GM19025 (cell line): ENCODE results near the gene MFNG.

Source experiments
- ATAC-seq: cut with Tn5 transposase; IDR thresholded peaks from one replicate; pipeline ENCODE4 v1.9.1; 2021; ENCODE audit warnings: mild to moderate bottlenecking, low read depth, moderate library complexity; ENCODE audit not compliant: unreplicated experiment

MFNG gene

DNA sequence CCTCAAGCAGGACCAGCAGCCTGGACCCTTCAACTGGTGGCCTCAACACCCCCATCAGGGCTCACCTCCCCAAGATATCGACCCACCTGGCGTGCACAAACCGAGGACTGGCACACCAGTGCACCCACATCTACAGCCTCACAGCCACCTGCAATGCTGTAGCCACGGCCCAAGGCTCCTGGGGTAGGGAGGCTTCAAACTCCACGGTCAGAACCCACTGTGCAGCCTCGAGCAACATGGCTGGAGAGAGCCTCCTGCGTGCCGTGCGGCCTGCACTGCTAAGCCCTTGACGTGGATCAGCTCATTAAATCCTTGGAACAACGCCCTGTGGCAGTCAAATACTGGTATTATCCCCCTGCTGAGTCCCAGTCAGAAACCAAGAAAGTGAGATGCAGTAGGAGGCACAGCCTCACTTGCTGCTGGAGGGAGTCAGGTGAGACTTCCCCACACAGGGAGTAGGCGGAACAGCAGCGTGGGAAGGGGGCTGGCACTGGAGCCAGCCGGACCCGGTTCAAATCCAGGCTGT is 28.4 kb upstream of the MFNG start:
- no peak for ATAC-seq

- ATAC-seq: no peak
Measured at GRCh38 chr22:37511395-37512104, 25.4 kb upstream of the MFNG start.

DNA sequence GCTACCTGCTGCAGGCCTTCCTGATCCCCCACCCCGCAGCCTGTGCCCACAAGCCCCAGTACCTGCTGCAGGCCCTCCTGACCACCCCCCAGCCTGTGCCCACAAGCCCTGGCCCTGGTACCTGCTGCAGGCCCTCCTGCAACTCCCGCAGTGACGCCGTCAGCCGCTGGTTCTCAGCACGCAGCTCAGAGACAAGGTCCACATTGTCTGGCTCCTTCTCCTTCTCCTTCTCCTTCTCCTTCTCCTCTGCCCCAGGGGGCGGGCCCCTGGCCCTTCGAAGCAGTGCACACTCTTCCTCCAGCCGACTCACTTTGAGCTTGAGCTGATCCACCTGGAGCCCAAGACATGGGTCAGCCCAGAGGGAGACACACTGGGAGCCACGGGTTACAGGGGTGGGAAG is 23.9 kb upstream of the MFNG start:
- ATAC-seq: no peak

- ATAC-seq: no peak
Measured at GRCh38 chr22:37509059-37509860, 23.1 kb upstream of the MFNG start.

DNA sequence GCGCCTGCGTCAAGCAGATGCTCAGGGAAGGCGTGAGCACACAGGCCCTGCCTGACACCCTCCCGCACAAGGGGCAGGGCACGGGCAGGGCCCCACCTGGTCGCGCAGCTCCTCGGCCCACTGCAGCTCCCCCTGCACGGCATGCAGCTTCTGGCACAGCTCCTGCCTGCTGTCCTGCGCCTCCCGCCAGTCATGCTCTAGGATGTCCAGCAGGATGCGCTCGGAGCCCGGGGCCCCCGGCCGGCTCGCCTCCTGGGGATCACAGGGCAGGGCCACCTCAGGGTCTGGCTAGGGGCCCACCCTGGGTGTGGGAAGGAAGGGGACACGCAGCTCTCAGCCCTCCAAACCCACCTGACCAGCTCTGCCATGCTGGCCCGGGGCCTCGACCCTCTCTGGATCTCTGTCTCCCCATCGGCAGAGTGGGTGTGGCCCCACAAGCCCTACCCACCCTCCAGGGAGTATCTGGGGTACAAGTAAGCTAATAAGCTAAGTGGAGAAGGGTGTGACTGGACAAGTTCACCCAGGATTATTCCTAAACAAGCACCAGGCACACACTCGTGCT is 22.3 kb upstream of the MFNG start:
- no peak for ATAC-seq

DNA sequence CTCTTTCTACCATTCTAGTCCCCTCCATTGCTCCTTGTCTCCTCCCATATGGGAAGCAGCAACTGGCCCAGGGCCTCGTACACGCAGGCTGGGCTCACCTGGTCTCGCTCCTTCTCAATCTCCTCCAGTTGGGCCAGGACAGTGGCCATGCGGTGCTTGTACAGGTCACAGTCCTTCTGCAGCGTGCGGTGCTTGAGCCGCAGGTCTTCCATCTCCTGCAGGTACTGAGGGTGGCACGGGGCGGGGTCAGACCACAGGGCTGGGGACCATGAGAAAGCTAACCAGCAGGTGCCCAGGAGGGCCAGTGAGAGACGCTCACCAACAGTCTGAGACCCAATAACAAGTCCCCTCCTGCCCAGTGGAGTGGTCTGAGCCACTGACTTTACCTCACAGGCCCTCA is 21.5 kb upstream of the MFNG start:
- ATAC-seq: no peak

GRCh38 chr22:37505989-37506388 is 19.8 kb upstream of the MFNG start:
- ATAC-seq: no peak

- no peak for ATAC-seq
Measured at GRCh38 chr22:37505565-37505964, 19.4 kb upstream of the MFNG start.

DNA sequence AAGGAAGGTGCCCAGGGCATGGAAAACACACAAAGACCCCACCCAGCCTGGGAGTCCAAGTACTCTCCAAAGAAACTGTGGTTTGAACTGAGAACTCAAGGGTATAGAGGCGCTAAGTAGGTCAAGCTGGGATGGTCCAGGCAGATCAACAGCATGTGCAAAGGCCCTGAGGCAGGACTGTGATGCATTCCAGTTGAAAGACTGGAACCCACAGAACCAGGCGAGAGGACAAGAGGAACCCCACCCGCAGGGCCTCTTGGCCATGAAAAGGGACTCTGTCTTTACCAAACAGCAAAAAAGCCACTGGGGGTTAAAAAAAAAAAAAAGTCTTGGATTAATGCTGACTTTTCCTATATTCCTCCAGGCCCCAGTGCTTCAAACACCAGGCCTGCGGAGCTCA is 18.8 kb upstream of the MFNG start:
- ATAC-seq: no peak

GRCh38 chr22:37503850-37504249 is 17.7 kb upstream of the MFNG start:
- ATAC-seq: no peak

DNA sequence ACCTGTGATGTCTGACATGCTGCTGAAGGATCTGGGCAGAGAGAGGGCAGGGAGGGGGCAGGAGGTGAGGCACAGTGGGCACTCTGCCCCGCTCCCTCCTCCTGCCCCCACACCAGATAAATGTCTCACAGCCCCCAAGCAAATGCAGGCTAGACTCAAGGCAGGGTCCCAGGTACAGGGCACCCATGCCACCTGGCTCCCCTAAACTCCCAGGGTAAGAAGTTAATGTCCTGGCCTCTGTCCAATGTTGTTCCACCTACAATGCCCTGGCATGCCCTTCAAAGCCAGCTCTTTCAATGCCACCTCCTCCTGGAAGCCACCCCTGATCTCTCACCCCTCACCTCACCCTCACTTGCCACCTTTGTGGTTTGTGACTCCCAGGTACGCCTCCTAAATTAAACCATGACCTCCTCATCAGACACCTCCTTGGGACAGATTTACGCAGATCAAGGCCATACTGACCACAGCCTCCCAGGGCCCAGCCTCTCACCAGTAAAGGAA is 17.0 kb upstream of the MFNG start:
- ATAC-seq: no peak

GRCh38 chr22:37502342-37503182 is 16.4 kb upstream of the MFNG start:
- ATAC-seq: no peak

- ATAC-seq: no peak
Measured at GRCh38 chr22:37501610-37502341, 15.6 kb upstream of the MFNG start.

GRCh38 chr22:37500745-37501609 is 14.8 kb upstream of the MFNG start:
- no peak for ATAC-seq

GRCh38 chr22:37499789-37500540 is 13.8 kb upstream of the MFNG start:
- ATAC-seq: no peak

- no peak for ATAC-seq
Measured at GRCh38 chr22:37499027-37499707, 13.0 kb upstream of the MFNG start.

DNA sequence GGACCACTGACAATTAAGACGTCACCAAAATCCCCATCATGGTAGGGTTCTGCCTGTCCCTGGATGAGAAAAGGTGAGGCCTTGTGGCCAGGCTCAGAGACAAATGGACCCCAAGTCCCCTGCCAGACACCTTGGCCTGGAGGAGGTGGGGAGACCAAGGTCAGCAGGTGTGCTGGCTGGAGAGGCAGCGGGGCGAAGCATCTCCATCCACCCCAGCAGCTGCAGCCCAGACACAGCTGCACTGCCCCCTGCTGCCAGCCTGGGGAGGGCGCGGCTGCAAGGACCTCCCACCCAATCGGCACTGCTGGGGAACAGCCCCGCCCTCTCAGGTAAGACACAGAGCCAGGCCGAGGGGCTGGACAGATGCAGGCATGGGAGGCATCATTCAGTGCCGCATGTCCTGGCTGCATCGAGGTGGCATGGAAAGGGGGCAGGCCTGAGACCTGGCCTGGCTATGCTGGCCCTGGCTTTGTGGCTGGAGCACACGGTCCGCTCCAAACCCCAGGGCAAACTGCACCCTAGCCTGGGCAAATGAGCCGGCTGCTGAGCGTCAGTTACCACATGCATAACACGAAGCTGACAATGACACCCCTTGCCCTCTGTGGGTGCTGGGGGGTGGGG is 12.2 kb upstream of the MFNG start:
- ATAC-seq: no peak
